Thoracic aorta (tissue), 2 donors: ENCODE results near the gene CEP68. TPM values are rescaled to one million over a fixed set of nuclear protein-coding genes. Genes with fewer than 3 reads are reported as not detected.
"Not testable (repeated sequence)": the region's sequence is repeated elsewhere in the genome, so short reads cannot be mapped to it uniquely, and the experiment has no call there.

Experiments
- ATAC-seq: fragments of 150-250 bp; one replicate; pipeline ENCODE4 v1.8.0; 2017; ENCODE audit warnings: low read depth; ENCODE audit not compliant: insufficient number of reproducible peaks, low FRiP score
- DNase-seq: peaks from one replicate; pipeline ENCODE4 v3.0.0-alpha.2; 2020; ENCODE audit warnings: low spot score
- H3K27ac ChIP-seq, 2 donors: fragments of 200-600 bp; sonication (generic); 1 replicate in 1 of 2; 2 replicates in 1 of 2; pipeline ENCODE4 v1.5.1; 2016; ENCODE audit warnings: mild to moderate bottlenecking in 2 of 2, moderate library complexity in 2 of 2
- H3K27me3 ChIP-seq: fragments of 200-600 bp; sonication (generic); replicated peaks from 2 replicates; pipeline ENCODE4 v1.6.0; 2016; ENCODE audit warnings: mild to moderate bottlenecking; ENCODE audit not compliant: insufficient read depth
- H3K36me3 ChIP-seq: fragments of 200-600 bp; sonication (generic); one replicate; pipeline ENCODE4 v1.5.1; 2016
- H3K4me1 ChIP-seq, 2 donors: fragments of 200-600 bp; sonication (generic); 1 replicate in 1 of 2; 2 replicates in 1 of 2; pipeline versions ENCODE4 v1.5.1 to v1.6.0; 2016; ENCODE audit warnings: low read depth in 2 of 2, mild to moderate bottlenecking in 1 of 2; ENCODE audit not compliant: control insufficient read depth in 1 of 2
- H3K4me3 ChIP-seq: fragments of 200-600 bp; sonication (generic); 2 replicates; pipeline ENCODE4 v1.5.1; 2016; ENCODE audit warnings: mild to moderate bottlenecking
- H3K9me3 ChIP-seq: fragments of 200-600 bp; sonication (generic); 2 replicates; pipeline ENCODE4 v1.5.1; 2016
- CTCF ChIP-seq: fragments of 200-600 bp; sonication (generic); IDR thresholded peaks from one replicate; pipeline ENCODE4 v1.5.1; 2019; ENCODE audit warnings: antibody characterized with exemption
- total RNA-seq, 2 donors: library from RNA; depleted of rRNA; stranded (reverse); fragments of >200 nt; gene quantifications; one replicate each; pipeline versions ENCODE4 v1.1.0 to v1.2.3, GENCODE V29; 2016

The CEP68 gene
- total RNA-seq, 2 donors from 2014 or later: 28.8 to 31.3 TPM

- ATAC-seq (no peak), DNase-seq (no peak)
- peaks cover 40% of the 10 kb centered on the region for H3K36me3 ChIP-seq
- H3K4me3 ChIP-seq: no peak overlapping the region
- H3K27ac ChIP-seq: no peak overlapping the region
- H3K27me3 ChIP-seq: no peaks in the 10 kb centered on the region
- no peak for TF ChIP-seq CTCF
- H3K9me3 ChIP-seq: no peaks in the 10 kb centered on the region
- no peaks in the 10 kb centered on the region for H3K4me1 ChIP-seq
Observed at GRCh38 chr2:65017335-65017734, 38.9 kb upstream of the CEP68 start.

- Histone ChIP-seq H3K36me3 (peaks cover 40% of the 10 kb centered on the region), H3K27me3 (no peaks in the 10 kb centered on the region), H3K9me3 (no peaks in the 10 kb centered on the region), H3K4me3 (no peak overlapping the region), H3K4me1 (no peaks in the 10 kb centered on the region), H3K27ac (peak overlapping the region in 1 of 2 donors; percentile 45)
- ATAC-seq (no peak), DNase-seq (no peak)
- no peak for TF ChIP-seq CTCF
Observed at GRCh38 chr2:65018141-65018582, 38.1 kb upstream of the CEP68 start.

- H3K9me3 ChIP-seq: no peaks in the 10 kb centered on the region
- no peaks in the 10 kb centered on the region for H3K4me1 ChIP-seq
- H3K27me3 ChIP-seq: no peaks in the 10 kb centered on the region
- no peak overlapping the region for H3K27ac ChIP-seq
- no peak overlapping the region for H3K4me3 ChIP-seq
- H3K36me3 ChIP-seq: peaks cover 37% of the 10 kb centered on the region
- DNase-seq (no peak), ATAC-seq (no peak)
- no peak for TF ChIP-seq CTCF
Observed at GRCh38 chr2:65019010-65019409, 37.2 kb upstream of the CEP68 start.

GRCh38 chr2:65019675-65020195 is 36.5 kb upstream of the CEP68 start:
- Histone ChIP-seq H3K27ac (no peak overlapping the region), H3K36me3 (peaks cover 37% of the 10 kb centered on the region), H3K9me3 (no peaks in the 10 kb centered on the region), H3K27me3 (no peaks in the 10 kb centered on the region), H3K4me1 (no peaks in the 10 kb centered on the region), H3K4me3 (no peak overlapping the region)
- TF ChIP-seq CTCF: no peak
- ATAC-seq (no peak), DNase-seq (no peak)

GRCh38 chr2:65020251-65020650 is 36.0 kb upstream of the CEP68 start:
- H3K27ac ChIP-seq, H3K9me3 ChIP-seq, H3K27me3 ChIP-seq, DNase-seq, H3K4me3 ChIP-seq, ATAC-seq, H3K4me1 ChIP-seq: not testable (repeated sequence)
- peaks cover 37% of the 10 kb centered on the region for H3K36me3 ChIP-seq

GRCh38 chr2:65020943-65021528 is 35.2 kb upstream of the CEP68 start:
- H3K27ac ChIP-seq: no peak overlapping the region
- H3K27me3 ChIP-seq: no peaks in the 10 kb centered on the region
- no peak for TF ChIP-seq CTCF
- ATAC-seq (no peak), DNase-seq (no peak)
- H3K4me1 ChIP-seq: no peaks in the 10 kb centered on the region
- no peak overlapping the region for H3K4me3 ChIP-seq
- H3K36me3 ChIP-seq: peaks cover 37% of the 10 kb centered on the region
- no peaks in the 10 kb centered on the region for H3K9me3 ChIP-seq
